Right kidney (tissue), 9 donors: Measurements from ENCODE around the gene LILRA5.
"Not testable (repeated sequence)": the region's sequence is repeated elsewhere in the genome, so short reads cannot be mapped to it uniquely, and the experiment has no call there.

ENCODE experiments used
- DNase-seq: peaks from one replicate; pipeline ENCODE4 v3.0.0-alpha.2; 2016
- long read RNA-seq, 8 donors: transcript quantifications; one replicate each; lab custom pipeline, GENCODE V29; 2026

LILRA5 gene
- long read RNA-seq, donor 1 = 0 reads
- long read RNA-seq, donor 2 = 0 reads
- long read RNA-seq, donor 3 = 0 reads
- long read RNA-seq, donor 4 = 0 reads
- long read RNA-seq, donor 5, partial matches to known transcripts = 0 of 1 reads
- long read RNA-seq, donor 5, other reads (novel, unspliced or antisense) = 0 of 1 reads
- long read RNA-seq, donor 6 = 0 reads
- long read RNA-seq, donor 7 = 0 reads
- long read RNA-seq, donor 8, partial matches to known transcripts = 0 of 1 reads
- long read RNA-seq, donor 8, other reads (novel, unspliced or antisense) = 0 of 1 reads

DNA sequence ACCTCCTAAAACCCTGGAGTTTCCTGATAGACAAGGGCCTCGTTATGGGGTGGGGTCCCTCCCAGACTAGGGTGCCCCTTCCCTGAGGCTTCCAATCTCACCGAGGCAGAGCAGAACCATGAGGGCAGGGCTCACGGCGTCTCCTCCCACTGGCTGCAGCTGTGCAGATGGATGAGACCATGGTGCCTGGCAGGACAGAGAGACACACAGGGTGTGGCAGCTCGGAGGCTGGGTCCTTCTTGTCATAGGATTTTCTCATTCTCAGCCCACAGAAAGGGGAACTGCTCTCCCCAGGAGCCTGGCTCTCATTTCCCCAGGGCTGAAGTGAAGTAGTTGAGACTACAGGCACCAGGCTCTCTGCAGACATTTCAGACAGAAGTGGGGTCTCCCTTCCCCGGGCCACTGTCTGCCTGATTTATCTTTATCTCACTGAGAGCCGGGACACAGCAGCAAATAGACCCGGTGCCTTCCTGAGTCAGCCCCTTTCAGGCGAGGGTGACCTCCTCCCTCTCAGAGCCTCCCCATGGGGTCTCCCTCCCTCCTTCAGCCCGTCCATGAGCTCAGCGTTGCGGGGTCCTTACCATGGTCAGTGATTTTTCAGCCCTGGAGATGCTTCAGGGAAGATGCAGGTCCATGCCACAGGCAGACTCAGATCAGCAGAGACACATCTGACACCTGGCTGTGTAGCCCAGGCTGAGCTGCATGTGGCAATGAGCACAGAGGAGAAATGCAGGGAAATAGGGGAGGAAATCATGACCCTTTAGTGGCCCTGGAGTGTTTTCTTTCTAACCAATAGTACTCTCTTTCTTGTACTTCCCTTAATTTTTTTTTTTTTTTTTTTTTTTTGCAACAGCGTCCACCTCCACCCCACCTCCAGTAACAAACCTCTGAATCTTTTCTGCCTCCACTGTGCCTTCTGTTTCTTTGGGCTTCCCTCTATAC, at the start of gene LILRA5:
LILRA5 (minus strand) TSS at position 731 of the 942 bp plus-strand sequence; CDS start at position 584, 147 bp downstream.
- no peak for DNase-seq

DNA sequence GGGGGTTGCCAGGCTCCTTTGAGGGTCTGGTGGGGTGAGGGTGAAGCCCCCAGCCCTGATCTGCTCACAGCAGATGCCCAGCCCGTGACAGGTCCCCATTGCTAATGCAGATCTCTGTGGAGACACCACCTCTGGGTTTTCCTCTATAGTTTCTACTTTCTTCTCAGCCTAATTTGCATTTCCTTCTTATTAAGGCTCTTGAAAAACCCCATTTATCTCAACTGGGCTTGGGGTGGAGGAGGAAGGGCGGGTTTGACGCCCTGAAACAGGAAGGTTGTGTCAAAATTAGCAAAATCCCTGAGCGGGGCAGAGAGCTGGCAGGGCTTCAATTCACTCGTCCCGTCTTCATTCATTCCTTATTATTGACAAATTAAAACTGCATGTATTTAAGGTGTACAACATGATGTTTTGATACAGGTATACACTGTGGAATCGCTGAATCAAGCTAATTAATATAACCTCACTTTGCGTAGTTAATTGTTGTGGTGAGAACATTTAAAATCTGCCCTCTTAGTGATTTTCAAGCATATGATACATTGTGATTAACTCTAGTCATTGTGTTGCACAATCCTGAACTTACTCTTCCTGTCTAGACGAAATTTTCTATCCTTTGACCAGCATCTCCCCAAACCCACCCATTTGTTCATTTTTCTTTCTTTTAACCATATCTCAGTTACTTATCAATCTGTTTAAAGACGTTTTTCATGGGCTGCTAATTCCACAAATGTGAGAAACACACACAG, 48.9 kb upstream of the LILRA5 start:
- not testable (repeated sequence) for DNase-seq

DNA sequence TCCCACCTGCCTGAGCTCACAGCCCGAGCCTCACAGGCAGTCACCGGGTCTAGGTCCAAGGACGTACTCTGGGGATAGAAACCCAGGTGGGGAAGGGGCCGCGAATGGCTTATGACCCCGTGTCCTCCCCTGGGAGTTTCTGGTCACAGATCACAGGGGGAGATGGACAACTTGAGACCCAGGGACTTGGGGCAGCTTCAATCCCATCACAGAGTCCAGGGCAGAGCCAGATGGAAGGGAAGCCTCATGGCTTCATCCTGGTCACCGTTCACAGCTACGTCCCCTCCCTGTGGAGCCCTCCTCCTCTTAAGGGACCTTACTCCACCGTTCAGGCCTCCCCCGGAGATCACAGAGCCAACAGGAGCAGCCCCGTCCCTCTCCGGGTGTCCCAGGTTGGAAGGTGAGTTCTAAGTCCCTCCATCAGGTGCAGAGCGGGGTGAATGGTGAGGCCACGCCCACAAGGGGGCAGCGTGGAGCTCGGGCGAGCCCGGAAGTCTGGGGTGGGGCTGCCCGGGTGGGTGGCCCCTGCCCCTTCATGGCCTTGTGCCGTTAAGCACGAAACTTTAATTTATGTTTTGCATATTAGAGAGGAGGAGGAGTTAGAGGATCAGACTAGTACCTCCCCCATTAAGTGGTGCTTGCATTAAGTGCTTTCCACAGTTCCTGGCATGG, 46.3 kb upstream of the LILRA5 start:
- not testable (repeated sequence) for DNase-seq

DNA sequence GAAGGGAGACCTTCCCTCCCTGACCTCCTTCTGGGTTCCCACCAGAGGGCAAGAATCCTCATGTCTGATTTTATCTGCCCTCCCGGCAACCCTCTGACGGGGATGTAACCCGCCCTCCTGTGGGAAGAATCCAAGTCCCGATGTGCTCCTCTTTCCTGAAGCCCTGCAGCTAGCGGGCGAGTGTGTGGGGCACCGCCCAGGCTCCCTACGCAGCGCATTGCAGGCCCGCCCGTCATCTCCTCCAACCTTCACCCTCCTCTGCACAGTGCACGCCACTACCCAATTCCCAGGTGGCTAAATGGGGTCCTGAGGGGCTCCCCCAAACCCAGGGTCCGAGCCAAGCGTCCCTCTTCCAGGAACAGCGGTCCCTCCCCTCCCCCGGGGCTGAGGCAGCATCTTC, 44.4 kb upstream of the LILRA5 start:
- no peak for DNase-seq

DNA sequence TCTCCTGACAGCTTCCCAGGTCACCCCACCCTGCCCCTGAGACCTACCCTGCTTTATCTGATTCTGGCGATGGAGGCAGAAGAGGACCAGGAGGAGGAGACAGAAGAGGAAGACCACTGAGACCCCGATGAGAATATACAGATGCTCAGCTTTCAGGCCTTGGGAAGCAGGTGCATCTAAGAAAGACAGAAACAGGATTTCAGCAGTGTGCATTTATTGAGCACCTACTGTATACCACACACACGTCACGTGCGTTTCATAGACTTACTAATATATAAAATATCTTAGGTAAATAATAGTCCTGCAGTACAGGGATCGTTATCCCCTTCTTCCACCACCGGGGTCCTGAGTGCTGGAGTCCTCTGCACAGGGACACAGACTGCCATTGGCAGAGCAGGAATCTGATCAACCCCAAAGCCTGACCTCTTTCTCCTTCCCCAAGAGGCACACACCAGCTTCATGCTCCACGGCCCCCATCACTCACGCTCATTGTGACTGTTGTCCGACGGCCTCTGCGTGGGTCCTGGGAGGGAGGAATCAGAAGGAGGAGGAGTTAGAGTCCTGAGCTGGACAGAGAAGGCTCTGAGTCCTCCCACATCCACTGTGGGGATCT, 43.6 kb upstream of the LILRA5 start:
- DNase-seq = no peak

DNA sequence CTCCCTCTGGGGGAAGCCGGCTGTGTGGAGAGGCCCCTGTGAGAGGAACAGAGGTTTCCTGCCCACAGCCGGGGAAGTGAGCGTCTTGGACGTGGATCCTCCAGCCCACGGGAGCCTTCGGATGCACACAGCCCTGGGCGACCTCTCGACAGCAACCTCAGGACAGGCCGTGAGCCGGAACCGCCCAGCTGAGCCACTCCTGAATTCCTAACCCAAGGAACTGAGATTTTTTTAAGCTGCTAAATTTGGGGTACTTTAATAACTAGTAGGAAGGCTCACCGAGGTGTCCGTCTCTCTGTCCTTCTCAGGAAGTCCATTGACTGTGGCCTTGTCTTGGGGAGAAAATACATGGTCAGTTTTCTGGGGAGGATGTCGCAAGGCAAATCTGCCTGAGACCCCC, 42.7 kb upstream of the LILRA5 start:
- DNase-seq = no peak

DNA sequence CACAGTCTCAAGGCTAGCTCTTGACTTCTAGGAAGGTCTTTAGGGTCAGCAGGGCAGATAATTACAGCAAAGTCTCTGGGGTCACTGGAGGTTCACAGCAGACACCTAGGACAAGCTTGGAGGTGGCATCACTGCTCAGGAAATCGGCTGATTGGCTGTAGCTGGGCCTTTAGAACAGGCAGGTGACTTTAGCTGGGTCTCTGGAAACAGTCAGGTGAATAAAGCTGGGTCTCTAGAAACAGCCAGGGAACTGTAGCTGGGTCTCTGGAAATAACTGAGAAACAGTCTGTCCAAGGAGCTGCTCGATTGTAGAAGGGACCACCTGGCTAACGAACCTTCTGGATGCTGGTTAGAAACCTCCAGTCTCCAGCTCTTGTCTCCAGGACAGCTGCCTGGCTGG, 41.8 kb upstream of the LILRA5 start:
- no peak for DNase-seq

DNA sequence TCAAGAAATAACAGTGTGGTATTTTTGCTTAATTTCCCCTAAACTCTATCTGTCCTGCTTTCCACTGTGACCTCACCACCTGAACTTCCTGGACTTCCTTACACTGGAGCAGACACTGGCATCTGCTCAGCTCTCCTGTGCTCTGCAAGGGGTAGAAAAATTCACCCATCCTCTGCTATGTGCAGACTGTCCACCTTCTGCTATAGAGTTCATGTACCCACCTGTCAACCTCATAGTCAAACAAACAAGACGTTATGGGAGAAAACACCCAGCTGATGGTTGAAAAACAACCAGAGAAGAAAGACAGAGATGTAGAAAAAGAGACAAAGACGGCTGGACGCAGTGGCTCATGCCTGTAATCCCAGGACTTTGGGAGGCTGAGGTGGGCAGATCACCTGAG, 39.6 kb upstream of the LILRA5 start:
- no peak for DNase-seq

DNA sequence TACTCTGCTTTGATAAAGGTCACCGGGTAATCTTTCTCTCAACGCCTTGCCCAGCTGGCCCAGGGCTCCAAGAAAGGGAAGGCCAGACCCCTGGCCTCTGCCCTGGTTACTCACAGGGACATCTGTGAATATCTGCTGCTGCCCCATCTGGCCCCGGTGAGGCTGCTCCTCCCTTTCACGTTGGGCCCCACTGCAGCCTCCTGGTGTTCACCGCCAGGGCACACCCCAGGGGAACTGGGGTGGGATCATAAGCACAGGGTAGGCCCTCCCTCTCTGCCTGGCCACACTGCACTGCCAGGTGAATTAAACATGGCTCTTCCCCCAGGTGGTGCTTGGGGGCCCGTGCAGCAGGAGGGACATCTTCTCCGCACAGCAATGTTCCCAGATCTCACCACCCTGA, 39.1 kb upstream of the LILRA5 start:
- DNase-seq = no peak

DNA sequence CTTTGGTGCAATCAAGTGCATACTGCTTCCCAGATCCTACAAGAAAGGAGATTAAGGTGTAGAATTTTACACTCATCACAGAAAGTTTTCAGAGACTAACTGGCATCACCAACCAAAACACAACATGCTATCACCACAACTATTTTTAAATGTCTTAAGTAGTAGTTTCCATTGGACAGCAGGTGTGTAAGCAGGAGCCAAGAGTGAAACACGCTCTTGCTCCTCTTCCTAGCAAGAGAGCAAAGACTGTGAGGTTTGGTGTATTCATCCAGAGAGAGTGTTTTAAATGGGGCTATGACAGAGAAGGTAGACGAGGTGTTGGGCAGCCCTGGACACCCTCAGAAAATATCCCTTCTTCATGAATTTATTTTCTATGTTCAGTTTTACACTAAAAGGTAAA, 38.5 kb upstream of the LILRA5 start:
- no peak for DNase-seq

DNA sequence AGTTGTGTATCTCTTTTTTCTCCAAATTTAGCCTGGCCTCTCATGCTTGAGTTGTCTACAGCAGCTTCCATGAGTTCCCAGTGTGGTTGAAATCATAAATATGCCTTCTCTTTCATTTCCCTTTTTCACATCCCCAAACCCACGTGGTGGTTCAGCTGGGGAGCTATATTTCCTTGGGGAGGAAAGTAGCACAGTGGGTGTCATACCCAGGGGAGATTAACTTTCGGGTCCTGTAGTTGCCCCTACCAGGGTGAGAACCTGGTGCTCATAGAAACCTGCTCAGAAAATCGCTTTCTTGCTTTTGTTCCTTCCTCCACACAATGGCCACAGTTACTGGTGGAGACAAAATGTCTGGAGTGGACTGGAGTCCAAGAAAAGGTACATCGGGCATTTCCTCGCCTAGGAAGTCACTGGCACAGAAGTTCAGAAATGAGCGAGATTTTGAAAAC, 33.0 kb upstream of the LILRA5 start:
- DNase-seq = no peak

DNA sequence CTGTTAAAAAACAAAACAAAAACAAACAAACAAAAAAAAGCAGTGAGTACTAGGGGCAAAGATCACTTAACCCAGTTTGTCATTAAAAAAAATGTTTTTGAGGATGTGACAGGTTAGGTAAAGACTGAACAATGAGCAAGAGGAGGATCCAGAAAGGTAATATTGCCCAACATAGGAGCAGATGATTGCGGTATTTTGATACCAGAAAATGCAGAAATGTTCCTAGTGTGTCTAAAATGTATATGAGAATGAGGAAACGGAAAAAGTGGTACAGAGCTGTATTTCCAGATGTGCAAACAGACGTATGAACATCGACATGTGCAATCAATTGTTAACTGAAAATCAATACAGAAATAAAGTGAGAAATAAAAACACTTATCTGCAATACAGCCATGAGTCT, 30.9 kb upstream of the LILRA5 start:
- DNase-seq = no peak

DNA sequence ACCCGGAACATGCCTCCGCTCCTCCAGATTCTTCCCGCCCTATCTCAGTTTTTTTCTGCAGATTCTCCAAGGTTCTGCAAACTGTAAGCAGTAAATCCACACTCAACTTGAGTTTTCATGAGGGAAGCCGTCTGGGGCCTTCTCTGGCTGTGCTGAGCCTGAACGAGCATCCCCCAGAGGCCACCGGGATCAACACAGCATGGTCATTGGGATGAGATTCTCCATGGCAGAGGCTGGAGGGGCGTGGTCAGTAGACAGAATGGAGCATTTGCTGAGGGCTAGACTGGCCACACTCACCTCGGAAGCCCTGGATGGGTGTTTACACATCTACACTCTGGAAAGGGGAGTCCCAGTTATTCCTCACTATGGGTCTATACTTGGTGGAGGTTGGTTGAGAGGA, 28.3 kb upstream of the LILRA5 start:
- DNase-seq = no peak

DNA sequence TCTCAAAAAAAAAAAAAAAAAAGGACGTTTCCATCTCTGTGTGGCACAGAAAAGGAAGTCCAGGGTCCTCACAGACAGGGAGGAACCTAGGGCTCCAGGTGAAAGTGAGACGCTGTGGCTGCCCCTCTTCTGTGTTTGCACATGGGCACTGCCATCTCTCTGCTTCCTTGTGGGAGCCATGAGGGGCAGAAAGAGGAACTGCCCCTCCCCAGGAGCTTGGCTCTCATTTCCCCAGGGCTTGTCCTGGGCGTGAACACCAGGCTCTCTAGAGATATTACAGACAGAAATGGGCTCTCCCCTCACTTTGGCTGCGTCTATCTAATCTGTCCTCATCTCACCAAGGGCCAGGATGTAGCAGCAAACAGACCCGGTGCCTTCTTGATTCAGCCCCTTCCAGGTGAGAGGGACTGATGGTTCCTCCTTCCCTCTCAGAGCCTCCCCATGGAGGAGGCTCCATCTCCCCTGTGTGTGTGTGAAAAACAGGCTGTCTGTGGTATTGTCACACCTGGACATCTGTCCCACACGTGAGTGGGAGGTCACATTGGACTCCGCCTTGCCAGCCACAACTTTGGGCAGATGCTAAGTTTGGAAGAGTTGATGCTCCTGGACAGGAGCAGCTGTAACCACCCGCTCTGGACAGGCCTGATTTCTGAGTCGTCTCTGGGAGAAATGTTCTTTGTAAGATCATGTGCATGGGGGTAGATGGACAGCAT, 26.8 kb upstream of the LILRA5 start:
- DNase-seq = no peak

DNA sequence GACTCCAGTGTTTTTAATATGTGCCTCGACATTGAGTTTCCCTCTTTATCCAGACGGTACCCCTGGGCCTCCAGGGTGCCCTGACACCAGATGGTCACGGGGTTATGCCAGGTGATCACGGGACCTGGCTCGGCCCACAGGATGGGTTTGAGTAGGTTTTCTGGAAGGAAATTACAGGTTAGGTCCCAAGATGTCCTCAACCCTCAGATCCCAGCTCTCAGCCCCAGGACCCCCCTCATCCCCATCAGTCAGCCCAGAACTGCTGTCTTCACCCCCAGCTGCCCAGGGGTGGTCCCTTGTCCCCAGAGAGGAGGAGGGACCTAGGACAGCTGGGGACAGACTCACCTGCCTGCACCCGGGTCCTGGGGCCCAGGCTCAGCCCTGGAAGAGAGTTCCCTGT, 25.6 kb upstream of the LILRA5 start:
- no peak for DNase-seq

DNA sequence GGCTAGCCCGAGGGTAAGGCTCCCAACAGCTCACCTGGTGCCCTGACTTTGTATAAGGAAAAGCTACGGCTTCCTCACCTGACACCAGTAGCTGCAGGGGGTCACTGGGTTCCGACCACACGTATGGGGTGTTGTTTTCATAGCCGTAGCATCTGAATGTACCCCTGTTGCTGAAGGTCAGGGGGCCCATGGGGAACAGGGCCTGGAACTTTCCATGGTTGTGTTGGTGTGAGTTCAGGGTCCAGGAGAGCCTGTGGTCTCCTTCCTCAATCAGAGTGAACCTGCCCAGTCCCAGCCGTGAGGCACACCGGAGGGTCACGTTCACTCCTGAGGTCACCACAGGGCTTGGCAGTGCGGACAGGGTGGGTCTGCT, 24.9 kb upstream of the LILRA5 start:
- no peak for DNase-seq

DNA sequence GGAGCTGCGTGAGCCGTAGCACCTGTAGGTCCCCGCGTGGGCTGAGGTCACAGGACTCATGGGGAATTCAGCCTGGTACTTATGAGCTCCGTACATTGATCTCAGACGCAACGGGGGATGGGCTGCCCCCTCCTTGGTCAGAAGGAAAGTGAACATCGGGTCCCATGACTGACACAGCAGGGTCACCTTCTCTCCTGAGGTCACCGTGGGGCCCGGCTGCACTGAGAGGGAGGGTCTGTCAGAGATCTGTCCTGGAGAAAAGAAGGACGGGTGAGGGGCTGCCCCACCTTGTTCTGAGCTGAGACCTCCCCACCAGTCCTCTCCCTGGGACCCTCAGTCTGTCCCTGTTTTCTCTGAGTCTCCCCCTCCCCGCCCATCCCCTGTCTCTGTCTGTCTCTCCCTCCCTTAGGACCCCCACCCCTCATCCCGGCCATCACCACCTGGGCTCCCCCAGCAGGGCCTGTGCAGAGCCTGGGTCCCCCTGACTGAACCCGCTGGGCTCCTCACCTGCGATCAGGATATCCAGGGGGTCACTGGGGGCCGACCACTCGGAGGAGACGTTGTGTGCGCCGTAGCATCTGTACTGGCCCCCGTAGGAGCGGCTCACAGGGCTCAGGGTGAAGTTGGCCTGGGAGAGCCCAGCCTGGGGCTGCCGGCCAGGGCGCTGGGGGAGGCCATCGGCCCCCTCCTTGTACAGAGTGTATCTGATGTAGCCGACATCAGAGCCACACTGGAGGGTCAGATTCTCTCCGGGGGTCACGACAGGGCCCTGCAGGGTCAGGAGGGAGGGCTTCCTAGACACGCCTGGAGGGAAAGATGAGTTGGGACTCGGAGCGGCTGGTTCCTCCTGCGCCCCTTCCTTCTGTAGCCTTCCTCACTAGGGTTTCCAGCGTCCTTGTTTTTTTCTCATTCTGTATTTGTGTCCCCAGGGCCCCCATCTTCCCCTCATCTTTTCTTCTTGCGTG, 24.2 kb upstream of the LILRA5 start:
- no peak for DNase-seq

DNA sequence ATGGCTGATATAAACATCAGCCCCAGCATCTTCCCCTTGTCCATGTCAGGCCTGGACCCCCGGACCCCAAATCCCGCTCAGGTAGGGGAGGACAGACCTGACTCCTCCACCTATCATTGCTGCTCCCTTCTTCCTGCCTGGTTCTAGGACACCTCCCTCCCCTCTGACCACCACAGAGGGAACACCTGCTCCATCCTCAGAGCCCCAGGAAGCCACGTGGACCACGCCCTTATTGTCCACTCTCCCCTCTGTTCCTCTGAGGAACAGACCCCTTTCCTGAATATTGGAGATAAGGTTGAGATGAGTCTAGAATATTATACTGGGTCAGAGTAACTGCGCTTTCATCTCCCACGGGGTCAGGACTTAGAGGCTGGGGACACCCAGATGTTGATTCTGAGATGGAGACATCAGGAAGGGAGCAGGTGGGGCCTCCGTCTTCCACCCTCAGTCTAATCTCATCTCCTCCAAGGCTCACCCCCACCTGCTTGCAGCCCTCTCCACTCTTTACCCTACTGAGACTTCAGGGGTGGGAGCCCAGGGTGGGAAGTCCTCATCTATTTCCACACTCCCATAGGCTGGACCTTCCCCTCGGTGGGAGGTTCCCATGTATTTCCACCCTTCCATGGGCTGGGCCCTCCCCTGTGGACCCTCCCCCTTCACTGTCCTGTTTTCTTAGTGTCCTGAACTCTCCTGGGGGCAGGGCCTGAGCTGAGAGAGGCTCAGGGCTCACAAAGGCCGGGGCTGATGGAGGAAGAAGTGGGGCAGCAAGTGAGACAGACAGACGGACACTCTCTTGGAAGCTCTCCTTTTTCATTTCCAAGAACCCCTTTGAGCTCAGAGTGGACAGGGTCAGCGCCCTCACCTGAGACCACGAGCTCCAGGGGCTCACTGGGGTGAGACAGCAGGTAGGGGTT, 23.3 kb upstream of the LILRA5 start:
- no peak for DNase-seq

DNA sequence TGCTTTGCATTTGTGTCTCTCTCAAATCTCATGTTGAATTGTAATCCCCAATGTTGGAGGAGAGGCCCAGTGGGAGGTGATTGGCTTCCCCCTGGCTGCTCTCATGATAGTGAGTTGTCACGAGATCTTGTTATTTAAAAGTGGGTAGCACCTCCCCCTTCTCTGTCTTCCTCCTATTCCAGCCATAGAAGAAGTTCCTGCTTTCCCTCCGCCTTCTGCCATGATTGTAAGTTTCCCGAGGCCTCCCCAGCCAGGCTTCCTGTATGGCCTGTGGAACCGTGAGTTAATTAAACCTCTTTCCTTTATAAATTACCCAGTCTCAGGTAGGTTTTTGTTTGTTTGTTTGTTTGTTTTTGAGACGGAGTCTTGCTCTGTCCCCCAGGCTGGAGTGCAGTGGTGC, 22.2 kb upstream of the LILRA5 start:
- DNase-seq = no peak
